ENCODE measurements around the gene PRKRA.

PRKRA gene

GRCh38 chr2:178388287-178388686 lies 62.7 kb downstream of the PRKRA start:
- Histone ChIP-seq H3K4me1 (ENCODE audit: insufficient read depth, low read length) (no peaks in the 10 kb centered on the region), H3K27me3 (ENCODE audit: insufficient read depth, low read length) (no peaks in the 10 kb centered on the region), H3K36me3 (ENCODE audit: insufficient read depth, low read depth, low read length) (no peaks in the 10 kb centered on the region; the same call in 1 of the 2 replicates), H3K27ac (ENCODE audit: low read length) (no peak overlapping the region), H3K9ac (ENCODE audit: low read depth, low read length) (no peak overlapping the region), H3K9me3 (ENCODE audit: insufficient read depth, low read depth, low read length) (no peaks in the 10 kb centered on the region), H3K4me3 (ENCODE audit: low read length) (no peak overlapping the region)

GRCh38 chr2:178386986-178387597 lies 63.9 kb downstream of the PRKRA start:
- Histone ChIP-seq H3K9ac (ENCODE audit: low read depth, low read length) (no peak overlapping the region), H3K36me3 (ENCODE audit: insufficient read depth, low read depth, low read length) (no peaks in the 10 kb centered on the region; the same call in 1 of the 2 replicates), H3K27me3 (ENCODE audit: insufficient read depth, low read length) (no peaks in the 10 kb centered on the region), H3K9me3 (ENCODE audit: insufficient read depth, low read depth, low read length) (no peaks in the 10 kb centered on the region), H3K4me3 (ENCODE audit: low read length) (no peak overlapping the region), H3K27ac (ENCODE audit: low read length) (no peak overlapping the region), H3K4me1 (ENCODE audit: insufficient read depth, low read length) (no peaks in the 10 kb centered on the region)

- Histone ChIP-seq H3K27me3 (ENCODE audit: insufficient read depth, low read length) (no peaks in the 10 kb centered on the region), H3K4me1 (ENCODE audit: insufficient read depth, low read length) (no peaks in the 10 kb centered on the region), H3K27ac (ENCODE audit: low read length) (no peak overlapping the region), H3K9me3 (ENCODE audit: insufficient read depth, low read depth, low read length) (no peaks in the 10 kb centered on the region), H3K4me3 (ENCODE audit: low read length) (no peak overlapping the region), H3K9ac (ENCODE audit: low read depth, low read length) (no peak overlapping the region), H3K36me3 (ENCODE audit: insufficient read depth, low read depth, low read length) (no peaks in the 10 kb centered on the region; the same call in 1 of the 2 replicates)
Observed at GRCh38 chr2:178385595-178386148, 65.3 kb downstream of the PRKRA start.

GRCh38 chr2:178383718-178384117 lies 67.3 kb downstream of the PRKRA start:
- H3K9me3 ChIP-seq (ENCODE audit: insufficient read depth, low read depth, low read length): no peaks in the 10 kb centered on the region
- no peak overlapping the region for H3K27ac ChIP-seq (ENCODE audit: low read length)
- no peak overlapping the region for H3K9ac ChIP-seq (ENCODE audit: low read depth, low read length)
- H3K4me3 ChIP-seq (ENCODE audit: low read length): no peak overlapping the region
- H3K27me3 ChIP-seq (ENCODE audit: insufficient read depth, low read length): no peaks in the 10 kb centered on the region
- H3K36me3 ChIP-seq (ENCODE audit: insufficient read depth, low read depth, low read length): no peaks in the 10 kb centered on the region; the same call in 1 of the 2 replicates
- no peaks in the 10 kb centered on the region for H3K4me1 ChIP-seq (ENCODE audit: insufficient read depth, low read length)
